ENCODE data around the gene NAGPA. TPM values are rescaled to one million over a fixed set of nuclear protein-coding genes. Genes with fewer than 3 reads are reported as not detected.

NAGPA gene
- total RNA-seq, 4 donors from 2014 or later: 42.6 to 250 (median 72.7) TPM

- no peak for DNase-seq
- Histone ChIP-seq H3K27ac (no peak overlapping the region), H3K36me3 (no peaks in the 10 kb centered on the region), H3K4me1 (peaks cover 0 to 10% (median 0%) of the 10 kb centered on the region in 4 donors), H3K27me3 (no peaks in the 10 kb centered on the region), H3K9me3 (no peaks in the 10 kb centered on the region), H3K4me3 (no peak overlapping the region)
- 85 to 96% methylated on average over 5 of the region's 5 CpGs for WGBS, 2 donors (ENCODE audit: low coverage in 1 of 2)
- TF ChIP-seq, protein P1, sequence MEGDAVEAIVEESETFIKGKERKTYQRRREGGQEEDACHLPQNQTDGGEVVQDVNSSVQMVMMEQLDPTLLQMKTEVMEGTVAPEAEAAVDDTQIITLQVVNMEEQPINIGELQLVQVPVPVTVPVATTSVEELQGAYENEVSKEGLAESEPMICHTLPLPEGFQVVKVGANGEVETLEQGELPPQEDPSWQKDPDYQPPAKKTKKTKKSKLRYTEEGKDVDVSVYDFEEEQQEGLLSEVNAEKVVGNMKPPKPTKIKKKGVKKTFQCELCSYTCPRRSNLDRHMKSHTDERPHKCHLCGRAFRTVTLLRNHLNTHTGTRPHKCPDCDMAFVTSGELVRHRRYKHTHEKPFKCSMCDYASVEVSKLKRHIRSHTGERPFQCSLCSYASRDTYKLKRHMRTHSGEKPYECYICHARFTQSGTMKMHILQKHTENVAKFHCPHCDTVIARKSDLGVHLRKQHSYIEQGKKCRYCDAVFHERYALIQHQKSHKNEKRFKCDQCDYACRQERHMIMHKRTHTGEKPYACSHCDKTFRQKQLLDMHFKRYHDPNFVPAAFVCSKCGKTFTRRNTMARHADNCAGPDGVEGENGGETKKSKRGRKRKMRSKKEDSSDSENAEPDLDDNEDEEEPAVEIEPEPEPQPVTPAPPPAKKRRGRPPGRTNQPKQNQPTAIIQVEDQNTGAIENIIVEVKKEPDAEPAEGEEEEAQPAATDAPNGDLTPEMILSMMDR (IDR thresholded peaks at IDR 0.05): no peak
- intact Hi-C loops (cut with DNase I; ENCODE audit: low total_unique reads) (no loop called here), in situ Hi-C loops (cut with MboI; ENCODE audit: low pct_ligation_motif_present in 1 of 4, low pct_unique_long_range_greater_than_20kb in 1 of 4, low sequenced_read_pairs in 3 of 4) (no loop called here)
Measured at GRCh38 chr16:5017678-5017969, 16.1 kb downstream of the NAGPA start.

- in situ Hi-C loops (cut with MboI; ENCODE audit: low pct_ligation_motif_present in 1 of 4, low pct_unique_long_range_greater_than_20kb in 1 of 4, low sequenced_read_pairs in 3 of 4): no loop called here
- TF ChIP-seq EP300 (IDR thresholded peaks at IDR 0.05; ENCODE audit: low read depth) (no peak), POLR2AphosphoS5 (IDR thresholded peaks at IDR 0.05) (no peak), POLR2A (IDR thresholded peaks at IDR 0.05) (no peak)
- TF ChIP-seq, protein P1 (IDR thresholded peaks at IDR 0.05): no peak
- WGBS, 2 donors (ENCODE audit: low coverage in 1 of 2): 83% methylated on average over 6 of the region's 6 CpGs; no CpG with 5 or more reads in 1 of the 2 donors
- no peak for DNase-seq
- no peaks in the 10 kb centered on the region for H3K27me3 ChIP-seq
- H3K4me3 ChIP-seq: no peak overlapping the region
- H3K36me3 ChIP-seq: no peaks in the 10 kb centered on the region
- intact Hi-C loops (cut with DNase I; ENCODE audit: low total_unique reads): no loop called here
- H3K27ac ChIP-seq: no peak overlapping the region
- H3K9me3 ChIP-seq: no peaks in the 10 kb centered on the region
- peaks cover 0 to 10% (median 0%) of the 10 kb centered on the region in 4 donors for H3K4me1 ChIP-seq
Measured at GRCh38 chr16:5016967-5017677, 16.6 kb downstream of the NAGPA start.

DNA sequence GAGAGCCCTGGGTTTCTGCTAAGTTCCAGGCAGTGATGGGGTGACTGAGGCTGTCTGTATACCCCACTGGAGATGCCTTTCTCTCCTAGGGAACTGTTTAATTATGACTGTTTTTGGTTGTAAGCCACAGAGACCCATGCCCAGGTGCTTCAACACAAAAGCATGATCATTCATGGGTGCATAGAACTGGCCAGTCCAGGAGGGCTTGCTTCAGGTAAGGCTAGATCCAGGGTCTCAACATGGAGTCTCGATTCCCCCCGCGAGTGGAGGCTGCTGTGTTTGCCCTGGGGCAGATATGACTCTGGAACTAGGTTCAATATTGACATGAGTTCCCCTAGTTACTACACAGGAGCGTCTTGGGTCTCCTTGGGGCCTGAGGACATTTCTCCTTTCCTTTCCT is 17.8 kb downstream of the NAGPA start:
- DNase-seq: no peak
- WGBS, 2 donors (ENCODE audit: low coverage in 1 of 2): 95% methylated on average over 4 of the region's 4 CpGs; no CpG with 5 or more reads in 1 of the 2 donors

GRCh38 chr16:5015351-5015750 is 18.4 kb downstream of the NAGPA start:
- Histone ChIP-seq H3K4me1 (peaks cover 0 to 10% (median 0%) of the 10 kb centered on the region in 4 donors), H3K27me3 (no peaks in the 10 kb centered on the region), H3K27ac (no peak overlapping the region), H3K36me3 (no peaks in the 10 kb centered on the region), H3K4me3 (no peak overlapping the region), H3K9me3 (no peaks in the 10 kb centered on the region)
- intact Hi-C loops (cut with DNase I; ENCODE audit: low total_unique reads) (no loop called here), in situ Hi-C loops (cut with MboI; ENCODE audit: low pct_ligation_motif_present in 1 of 4, low pct_unique_long_range_greater_than_20kb in 1 of 4, low sequenced_read_pairs in 3 of 4) (no loop called here)
- no peak for DNase-seq
- TF ChIP-seq POLR2A (IDR thresholded peaks at IDR 0.05) (no peak), EP300 (IDR thresholded peaks at IDR 0.05; ENCODE audit: low read depth) (no peak), POLR2AphosphoS5 (IDR thresholded peaks at IDR 0.05) (no peak)
- TF ChIP-seq, protein P1 (IDR thresholded peaks at IDR 0.05): no peak
- WGBS, 2 donors (ENCODE audit: low coverage in 1 of 2): 57% methylated on average over 4 of the region's 4 CpGs; no CpG with 5 or more reads in 1 of the 2 donors

More for the DNA sequence above, 17.8 kb downstream of the NAGPA start:
- Histone ChIP-seq H3K4me3 (no peak overlapping the region), H3K4me1 (peaks cover 0 to 10% (median 0%) of the 10 kb centered on the region in 4 donors), H3K27me3 (no peaks in the 10 kb centered on the region), H3K9me3 (no peaks in the 10 kb centered on the region), H3K27ac (no peak overlapping the region), H3K36me3 (no peaks in the 10 kb centered on the region)
- intact Hi-C loops (cut with DNase I; ENCODE audit: low total_unique reads): no loop called here
- in situ Hi-C loops (cut with MboI; ENCODE audit: low pct_ligation_motif_present in 1 of 4, low pct_unique_long_range_greater_than_20kb in 1 of 4, low sequenced_read_pairs in 3 of 4): no loop called here
- TF ChIP-seq POLR2AphosphoS5 (IDR thresholded peaks at IDR 0.05) (no peak), EP300 (IDR thresholded peaks at IDR 0.05; ENCODE audit: low read depth) (no peak), POLR2A (IDR thresholded peaks at IDR 0.05) (no peak)
- TF ChIP-seq, protein P1 (IDR thresholded peaks at IDR 0.05): no peak
